Measurements from ENCODE around the gene NOTUM.
"Not testable (repeated sequence)": the region's sequence is repeated elsewhere in the genome, so short reads cannot be mapped to it uniquely, and the experiment has no call there.

The NOTUM gene

DNA sequence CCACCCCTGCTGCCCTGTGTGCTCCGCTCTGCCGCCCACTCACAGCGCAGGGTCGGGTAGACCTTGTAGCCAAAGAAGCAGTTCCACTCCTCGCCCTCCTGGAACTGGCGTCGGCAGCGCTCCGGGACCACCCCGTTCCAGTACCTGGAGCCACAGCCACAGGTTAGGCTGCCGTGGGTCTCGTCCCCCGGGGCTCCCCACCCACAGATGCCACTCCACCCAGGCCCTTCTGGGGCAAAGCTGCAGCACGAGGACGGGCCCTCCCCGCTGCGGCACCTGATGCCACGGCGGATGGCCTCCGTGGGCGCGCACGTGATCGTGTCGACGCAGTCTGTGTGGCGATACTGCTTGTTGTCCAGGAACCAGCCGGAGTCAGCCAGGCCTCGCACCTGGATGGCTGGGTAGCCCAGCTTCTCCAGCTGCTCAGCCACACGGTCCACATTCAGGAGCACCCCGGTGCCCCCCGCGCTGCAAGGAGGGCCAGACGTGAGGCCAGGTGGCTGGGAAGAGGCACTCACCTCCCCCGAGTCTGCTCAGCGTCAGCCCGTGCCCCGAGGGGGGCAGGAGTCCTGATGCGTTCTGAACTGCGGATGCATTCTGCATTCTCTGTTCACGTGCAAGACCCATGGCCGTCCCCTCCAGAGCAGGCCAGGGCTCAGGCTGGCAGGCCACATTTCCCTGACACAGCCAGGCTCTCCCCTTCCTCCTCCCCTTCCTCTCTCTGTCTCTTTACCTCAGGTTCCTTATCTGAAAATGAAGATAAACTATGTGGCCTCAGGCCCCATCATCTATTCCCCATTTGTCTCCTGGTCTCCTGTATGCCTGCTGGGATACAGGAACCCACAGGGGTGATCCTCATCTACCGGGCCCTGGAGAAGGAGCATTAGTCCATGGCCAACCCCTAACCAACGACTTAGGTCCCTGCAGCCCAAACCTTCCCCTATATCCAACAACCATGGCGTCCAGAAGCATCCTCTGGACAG lies 4.1 kb downstream of the NOTUM start:
- no peak for DNase-seq

DNA sequence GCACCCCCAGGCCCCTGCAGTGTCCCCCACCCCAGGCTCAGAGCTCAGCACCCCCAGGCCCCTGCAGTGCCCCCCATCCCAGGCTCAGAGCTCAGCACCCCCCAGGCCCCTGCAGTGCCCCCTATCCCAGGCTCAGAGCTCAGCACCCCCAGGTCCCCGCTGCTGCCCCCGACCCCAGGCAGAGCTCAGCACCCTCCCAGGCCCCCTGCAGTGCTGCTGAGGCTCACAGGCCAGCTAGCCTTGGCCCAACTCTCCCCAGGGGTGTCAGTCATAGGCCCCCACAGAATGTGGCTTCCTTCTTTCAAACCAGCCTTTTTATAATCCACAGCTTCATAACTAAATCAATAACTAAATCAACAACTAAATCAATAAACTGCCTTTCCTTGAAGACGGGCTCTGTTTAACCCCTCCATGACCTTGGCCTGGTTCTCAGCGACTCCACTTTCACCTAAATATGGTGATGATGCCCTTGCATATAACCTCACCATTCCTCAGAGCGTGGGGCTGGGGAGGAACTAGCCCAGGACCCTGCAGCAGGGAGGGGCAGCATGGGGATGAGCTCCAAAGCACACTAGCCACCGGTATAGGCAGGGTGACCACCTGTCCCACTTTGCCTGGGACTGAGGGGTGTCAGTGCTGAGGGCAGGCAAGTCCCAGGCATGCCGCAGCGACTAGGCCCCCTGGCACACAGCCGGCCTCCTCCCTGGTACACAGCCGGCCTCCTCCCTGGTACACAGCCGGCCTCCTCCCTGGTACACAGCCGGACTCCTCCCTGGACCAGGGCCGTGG lies 5.0 kb downstream of the NOTUM start:
- DNase-seq: no peak

DNA sequence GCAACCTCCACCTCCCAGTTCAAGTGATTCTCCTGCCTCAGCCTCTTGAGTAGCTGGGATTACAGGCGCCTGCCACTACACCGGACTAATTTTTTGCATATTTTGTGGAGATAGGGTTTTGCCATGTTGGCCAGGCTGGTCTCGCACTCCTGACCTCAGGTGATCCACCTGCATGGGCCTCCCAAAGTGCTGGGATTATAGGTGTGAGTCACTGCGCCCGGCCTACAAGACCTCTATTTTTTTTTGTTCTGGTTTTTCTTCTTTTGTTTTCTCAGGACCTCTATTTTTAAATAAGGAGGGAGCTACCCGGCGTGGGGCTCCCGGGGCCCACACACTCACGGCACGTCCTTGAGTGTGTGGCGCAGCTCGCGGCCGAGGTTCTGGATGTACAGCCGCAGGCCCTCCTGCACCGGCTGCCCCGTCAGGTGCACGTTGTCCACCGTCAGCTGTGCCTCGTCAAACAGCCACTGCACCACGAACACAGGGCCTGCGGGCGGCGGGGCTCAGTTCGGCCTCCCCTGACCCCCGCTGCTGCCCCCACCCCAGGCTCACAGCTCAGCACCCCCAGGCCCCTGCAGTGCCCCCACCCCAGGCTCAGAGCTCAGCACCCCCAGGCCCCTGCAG lies 5.8 kb downstream of the NOTUM start:
- DNase-seq: no peak

DNA sequence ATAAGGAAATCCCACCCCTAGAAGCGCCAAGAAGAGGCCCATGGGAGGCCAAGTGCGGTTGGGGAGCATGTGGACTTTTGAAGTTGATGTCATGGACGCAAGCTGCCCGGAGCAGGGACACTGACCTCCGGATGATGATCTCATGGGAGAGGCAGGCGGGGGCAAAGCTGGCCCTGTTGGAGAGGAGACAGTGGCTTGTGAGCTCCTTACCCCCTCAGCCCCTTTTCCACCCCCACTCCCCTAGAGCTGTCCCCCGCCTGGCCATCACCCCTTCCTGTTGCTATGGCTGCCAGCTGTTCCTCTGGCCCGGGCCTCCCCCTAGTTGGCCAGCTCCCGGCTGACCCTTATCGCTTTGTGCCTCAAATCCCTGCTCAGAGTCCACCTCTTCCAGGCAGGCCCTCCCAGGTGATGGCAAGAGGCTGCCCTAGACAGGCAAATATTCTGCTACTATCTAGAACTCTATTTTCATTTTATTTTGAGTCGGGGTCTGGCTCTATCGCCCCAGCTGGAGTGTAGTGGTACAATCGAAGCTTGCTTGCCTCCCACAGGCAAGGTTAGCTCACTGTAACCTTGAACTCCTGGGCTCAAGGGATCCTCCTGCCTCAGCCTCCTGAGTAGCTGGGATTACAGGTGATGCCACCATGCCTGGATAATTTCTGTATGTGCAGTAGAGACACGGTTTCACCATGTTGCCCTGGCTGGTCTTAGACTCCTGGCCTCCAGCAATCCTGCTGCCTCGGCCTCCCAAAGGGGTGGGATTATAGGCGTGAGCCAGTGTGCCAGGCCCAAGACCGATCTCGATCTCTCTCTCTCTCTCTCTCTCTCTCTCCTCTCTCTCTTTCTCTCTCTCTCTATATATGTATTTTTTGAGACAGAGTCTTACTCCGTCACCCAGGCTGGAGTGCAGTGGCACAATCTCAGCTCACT lies 6.6 kb downstream of the NOTUM start:
- no peak for DNase-seq

DNA sequence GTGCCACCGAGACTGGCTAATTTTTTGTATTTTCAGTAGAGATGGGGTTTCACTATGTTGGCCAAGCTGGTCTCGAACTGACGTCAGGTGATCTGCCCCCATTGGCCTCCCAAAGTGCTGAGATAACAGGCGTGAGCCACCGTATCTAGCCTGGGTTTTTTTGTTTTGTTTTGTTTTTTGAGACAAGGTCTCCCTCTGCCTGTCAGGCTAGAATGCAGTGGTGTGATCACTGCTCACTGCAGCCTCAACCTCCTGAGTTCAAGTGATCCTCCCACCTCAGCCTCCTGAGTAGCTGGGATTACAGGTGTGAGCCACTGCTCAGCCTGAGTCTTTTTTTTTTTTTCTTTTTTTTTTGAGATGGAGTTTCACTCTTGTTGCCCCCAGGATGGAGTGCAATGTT lies 7.5 kb downstream of the NOTUM start:
- not testable (repeated sequence) for DNase-seq

DNA sequence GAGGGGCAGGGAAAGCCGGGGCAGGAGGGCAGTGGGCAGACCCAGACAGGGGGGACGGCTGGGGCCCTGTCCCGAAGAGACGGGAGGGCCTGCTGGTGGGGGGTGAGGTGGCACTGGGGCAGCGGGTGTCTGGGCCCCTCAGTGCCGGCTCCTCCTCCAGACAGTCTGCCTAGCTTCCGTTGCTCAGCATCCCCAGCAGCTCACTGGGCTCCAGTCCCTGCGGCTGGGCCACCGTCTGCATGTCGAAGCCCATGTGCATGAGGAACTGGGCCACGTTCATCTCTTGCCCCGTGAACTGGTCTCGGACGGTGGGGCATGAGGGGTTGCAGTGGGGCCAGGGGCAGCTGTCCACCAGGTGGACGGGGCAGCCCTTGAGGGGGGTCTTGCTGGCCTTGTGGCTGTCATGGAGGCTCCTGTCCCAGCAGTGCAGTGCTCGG lies 8.2 kb downstream of the NOTUM start:
- no peak for DNase-seq

DNA sequence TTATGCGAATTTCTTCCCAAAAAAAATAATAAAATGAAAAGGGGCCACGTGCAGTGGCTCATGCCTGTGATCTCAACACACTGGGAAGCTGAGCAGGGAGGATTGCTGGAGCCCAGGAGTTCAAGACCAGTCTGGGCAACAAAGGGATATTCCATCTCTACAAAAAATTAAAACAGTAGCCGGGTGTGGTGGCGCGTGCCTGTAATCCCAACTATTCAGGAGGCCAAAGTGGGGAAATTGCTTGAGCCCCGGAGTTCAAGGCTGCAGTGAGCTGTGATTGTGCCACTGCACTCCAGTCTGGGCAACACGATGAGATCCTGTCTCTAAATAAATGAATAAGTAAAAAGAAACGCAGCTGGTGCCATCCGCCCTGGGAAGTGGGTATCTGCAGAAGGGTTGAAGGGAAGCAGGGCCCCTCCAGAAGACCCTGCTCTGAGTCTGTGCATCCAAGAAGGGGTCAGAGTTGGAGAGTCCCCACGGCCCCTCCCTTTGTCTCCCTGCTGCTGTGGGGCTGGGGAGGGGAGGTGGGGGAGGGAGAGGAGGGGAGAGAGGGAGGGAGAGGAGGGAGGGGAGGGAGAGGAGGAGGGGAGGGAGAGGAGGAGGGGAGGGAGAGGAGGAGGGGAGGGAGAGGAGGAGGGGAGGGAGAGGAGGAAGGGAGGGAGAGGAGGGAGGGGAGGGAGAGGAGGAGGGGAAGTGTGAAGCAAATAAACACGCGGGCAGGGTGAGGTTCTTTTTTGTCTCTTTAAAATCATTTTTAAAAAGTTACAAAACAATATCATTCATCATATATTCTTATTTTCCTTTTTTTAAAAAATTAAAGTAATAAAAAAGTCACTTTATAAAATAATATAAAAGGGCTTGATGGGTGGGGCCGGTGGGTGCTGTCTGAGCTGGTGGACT lies 9.0 kb downstream of the NOTUM start:
- no peak for DNase-seq

DNA sequence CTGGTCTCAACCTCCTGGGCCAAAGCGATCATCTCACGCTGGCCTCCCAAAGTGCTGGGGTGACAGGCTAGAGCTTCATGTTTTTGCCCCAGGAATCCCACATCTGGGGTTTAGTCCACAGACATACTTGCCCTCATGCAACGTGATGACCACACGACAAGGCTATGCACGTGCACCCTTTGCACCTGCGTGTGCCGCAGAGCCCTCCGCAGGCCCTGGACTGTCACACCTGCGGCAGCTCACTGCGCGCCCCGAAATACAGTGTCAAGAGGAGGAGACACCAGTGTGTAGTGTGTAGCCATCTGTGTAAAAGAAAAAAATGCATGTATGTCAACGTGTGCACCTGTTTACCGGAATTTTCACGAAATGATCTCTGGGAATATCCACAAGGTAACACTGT lies 10.5 kb downstream of the NOTUM start:
- no peak for DNase-seq

DNA sequence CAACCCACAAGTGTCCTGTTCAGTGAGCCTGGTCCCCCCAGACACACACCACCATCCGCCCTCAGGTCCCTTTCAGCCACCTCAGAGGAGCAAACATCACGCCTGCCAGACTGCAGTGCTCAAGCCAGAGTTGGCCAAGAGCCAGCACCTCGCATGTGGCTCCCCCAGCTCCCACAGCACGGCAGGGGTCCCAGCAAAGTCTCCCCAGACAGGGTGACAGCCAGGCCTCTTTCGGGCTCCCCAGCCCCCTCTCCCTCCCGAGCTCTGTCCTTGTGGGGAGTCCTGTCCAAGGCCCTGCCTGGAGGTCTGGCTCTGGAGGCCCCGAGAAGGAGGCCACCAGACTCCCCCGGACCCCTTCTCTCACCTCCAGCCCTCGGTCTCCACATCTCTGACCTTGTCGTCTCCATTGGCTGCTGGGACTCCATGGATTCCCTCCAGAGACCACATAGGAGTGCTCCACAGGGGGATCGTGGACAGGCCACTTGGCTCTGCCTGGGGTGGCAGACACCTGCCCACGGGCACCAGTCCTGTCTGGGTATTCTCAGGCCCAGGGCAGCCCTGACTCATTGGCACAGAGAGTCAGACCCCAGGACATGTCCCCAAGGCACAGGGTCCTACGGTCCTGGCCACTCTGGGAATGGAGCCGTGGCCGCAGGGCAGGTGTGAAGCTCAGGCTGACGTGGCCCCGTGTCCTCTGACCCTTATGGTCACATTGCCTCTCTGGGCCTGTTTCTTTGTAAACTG lies 12.2 kb downstream of the NOTUM start:
- DNase-seq: no peak

DNA sequence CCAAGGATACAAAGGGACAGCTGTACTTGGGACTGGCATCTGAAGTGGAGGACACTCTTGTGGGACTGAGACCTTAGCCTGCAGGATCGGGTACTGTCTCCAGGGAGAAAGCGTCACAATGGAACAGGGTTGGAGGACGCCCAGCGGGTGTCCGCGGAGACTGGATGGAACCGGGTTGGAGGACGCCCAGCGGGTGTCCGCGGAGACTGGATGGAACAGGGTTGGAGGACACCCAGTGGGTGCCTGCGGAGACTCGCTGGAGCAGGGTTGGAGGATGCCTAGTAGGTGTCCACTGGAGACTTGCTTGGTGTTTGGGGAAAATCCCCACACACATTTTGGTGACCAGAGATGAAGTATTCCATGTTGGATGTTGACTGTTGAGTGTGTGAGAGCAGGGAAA lies 13.8 kb downstream of the NOTUM start, which contains the start of gene MYADML2:
Gene MYADML2 (minus strand): TSS at position 45 of the 400 bp plus-strand sequence. CDS start 5,492 bp downstream, outside the sequence.
- DNase-seq: no peak

DNA sequence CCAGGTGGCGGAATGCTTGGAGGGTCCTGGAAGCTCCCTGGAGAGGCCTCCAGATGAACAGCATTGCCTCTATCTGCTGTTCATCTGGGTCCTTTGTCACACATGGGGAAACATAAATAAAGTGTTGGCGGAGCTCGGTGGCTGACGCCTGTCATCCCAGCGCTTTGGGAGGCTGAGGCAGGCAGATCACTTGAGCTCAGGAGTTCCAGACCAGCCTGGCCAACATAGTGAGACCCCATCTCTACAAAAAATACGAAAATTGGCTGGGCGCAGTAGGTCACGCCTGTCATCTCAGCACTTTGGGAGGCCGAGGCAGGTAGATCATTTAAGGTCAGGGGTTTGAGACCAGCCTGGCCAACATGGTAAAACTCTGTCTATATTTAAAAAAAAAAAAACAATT lies 16.1 kb downstream of the NOTUM start:
- DNase-seq: no peak

DNA sequence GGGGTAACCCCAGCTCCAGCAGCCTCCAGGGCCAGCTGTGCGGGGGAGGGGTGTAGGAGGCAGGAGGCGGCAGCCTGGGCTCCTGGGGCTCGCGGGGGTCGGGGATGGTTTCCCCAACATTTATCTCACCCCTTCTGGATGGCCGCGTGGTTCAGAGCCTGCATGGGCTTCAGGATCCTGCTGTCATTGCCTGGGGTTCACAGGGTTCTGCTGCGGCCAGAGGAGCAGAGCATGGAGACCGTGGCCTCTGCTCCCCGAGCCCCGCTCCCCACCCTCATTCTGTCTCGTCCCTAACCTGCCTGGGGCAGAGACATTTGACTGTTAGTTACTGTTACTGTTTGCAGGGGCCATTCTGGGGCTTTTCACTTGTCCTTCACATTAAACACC lies 18.8 kb downstream of the NOTUM start:
- DNase-seq: no peak

DNA sequence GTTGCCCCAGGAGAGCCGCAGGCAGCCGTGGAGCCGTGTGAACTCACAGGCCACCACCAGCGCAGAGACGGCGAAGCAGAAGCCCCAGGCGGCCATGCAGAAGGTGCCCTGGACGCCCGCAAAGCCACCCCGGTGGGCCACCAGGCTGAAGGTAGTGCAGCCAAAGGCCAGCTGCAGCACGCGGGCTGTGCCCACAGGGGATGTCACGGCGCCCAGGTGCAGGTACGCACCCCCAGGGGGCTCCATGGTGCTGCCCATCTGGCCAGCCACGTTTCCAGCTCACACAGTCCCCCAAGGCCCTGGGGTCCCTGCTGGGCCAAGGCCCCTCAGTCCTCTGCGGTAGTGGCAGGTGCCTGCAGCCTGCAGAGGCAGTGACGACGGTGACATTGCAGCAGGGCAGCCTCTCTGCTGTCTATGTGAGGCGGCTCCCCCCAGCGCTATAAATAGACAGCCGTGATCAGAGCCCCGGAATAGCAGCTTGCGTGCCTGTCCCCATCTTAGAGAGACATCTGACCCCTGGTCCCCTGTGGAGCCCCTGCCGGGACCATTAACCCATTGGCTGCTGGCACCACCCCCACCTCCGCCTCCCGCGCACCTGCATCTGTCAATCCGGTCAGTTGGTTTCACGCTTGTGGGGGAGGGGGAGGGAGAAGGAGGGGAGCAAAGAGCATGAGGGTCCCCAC lies 19.4 kb downstream of the NOTUM start:
- no peak for DNase-seq

DNA sequence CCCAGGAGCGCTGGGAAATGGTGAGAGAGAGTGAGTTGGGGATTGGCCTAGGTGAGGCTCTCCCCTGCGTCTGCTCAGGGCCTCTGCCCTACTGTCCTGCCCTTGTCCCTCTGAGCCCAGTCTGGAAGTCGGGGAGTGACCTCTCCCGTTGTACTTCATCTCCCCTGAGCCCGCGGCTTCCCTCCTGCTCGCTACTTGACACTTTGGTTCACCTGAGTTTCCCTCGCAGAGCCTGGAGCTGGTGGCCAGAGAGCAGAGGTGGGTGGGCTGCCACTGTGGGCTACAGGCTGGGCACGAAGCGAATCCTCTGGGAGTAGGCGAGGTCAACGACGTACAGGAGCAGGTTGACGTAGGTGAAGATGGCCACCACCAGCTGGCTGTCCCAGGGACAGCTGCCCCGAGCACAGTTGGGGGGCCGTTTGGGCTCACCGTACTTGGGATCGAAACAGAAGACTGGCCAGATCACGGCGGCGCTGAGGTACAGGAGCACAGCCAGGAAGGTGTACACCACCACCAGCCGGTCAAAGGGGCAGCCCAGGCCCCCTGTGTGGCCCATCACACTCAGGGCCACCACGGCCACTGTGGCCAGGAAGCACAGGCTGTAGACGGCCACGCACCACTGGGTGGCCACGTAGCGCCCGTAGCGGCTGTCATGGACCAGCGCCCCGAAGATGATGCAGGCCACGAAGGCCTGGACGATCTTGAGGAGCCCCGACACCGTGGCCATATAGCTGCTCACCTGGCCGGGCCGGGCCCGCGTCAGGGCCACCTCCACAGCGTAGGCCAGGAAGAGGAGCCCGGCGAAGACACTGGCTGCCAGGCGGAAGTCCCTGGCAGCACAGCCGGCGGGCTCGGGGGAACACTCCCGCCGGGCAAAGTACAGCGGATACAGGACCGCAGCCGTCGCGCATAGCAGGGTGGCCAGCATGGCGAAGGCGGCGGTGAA lies 20.2 kb downstream of the NOTUM start:
- DNase-seq: no peak

DNA sequence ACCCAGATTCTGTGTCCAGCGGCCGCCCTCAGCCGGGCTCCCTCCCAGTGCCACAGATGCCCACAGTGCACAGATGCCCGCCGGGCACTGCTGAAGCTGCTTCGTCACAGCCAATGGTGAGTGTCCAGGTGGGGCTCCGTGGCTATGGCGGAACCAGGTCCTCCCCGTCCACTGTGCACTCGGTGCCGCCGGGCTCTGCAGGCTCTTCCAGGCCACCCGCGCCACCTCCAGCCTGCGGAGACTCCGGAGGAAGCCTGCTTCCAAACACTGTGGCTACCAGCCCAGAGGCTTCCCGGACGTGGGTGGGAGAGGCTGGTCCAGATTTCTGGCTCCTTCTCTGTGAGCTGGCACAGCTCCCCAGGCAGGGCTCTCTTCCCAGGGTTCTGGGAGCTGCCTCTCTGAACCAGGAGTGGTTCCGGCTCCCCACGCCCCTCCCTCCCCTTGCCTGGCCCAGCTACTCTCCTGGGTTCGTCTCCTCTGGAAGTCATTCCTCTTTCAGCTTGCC lies 21.1 kb downstream of the NOTUM start:
- DNase-seq: no peak

DNA sequence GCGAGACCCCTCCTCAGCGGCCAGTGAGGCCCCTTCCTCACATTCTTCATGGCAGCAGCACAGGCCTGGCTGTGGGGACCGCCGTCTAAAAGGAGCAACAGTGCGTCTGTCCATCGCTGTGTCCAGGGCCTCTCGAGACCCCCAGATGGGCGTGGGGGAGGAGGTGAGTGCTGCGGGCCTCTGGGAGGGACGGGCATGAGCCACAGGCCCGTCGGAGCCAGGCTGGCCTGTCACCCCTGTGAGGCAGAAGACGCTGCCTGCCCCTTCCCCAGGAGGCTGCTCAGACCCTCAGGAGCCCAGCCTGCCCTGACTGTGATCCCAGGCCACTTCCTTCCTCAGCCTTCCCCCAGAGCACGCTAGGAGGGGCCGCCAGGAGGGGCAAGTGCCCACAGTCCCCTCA lies 21.8 kb downstream of the NOTUM start:
- no peak for DNase-seq

DNA sequence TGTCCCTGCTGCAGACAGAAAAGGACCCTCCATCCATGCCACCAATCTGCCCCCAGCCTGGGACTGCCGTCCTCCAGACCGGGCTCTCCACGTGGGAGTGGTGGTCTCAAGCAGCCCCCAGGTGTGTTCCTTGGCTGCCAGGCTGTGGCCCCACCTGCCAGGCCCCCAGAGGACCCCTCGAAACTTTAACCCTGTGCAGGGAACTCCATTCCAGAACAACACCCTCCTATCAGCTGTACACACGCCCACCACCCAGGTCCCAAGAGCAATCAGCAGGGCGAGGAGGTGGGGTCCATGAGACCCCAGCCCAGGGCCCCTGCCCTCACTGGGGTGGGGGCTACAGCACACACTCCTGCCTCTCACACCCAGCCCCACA lies 25.3 kb downstream of the NOTUM start:
- no peak for DNase-seq

All from MV-4-11 (cell line).